Myometrial cell (primary cell): ENCODE measurements around the gene CLDND1. TPM values are rescaled to one million over a fixed set of nuclear protein-coding genes. Genes with fewer than 3 reads are reported as not detected.

Source experiments
- total RNA-seq: library from RNA; depleted of rRNA; stranded (reverse); fragments of >200 nt; gene quantifications from 2 replicates; pipeline ENCODE4 v1.2.3, GENCODE V29; 2015

CLDND1 gene
- 51.6 and 113 TPM in 2 replicates for total RNA-seq

DNA sequence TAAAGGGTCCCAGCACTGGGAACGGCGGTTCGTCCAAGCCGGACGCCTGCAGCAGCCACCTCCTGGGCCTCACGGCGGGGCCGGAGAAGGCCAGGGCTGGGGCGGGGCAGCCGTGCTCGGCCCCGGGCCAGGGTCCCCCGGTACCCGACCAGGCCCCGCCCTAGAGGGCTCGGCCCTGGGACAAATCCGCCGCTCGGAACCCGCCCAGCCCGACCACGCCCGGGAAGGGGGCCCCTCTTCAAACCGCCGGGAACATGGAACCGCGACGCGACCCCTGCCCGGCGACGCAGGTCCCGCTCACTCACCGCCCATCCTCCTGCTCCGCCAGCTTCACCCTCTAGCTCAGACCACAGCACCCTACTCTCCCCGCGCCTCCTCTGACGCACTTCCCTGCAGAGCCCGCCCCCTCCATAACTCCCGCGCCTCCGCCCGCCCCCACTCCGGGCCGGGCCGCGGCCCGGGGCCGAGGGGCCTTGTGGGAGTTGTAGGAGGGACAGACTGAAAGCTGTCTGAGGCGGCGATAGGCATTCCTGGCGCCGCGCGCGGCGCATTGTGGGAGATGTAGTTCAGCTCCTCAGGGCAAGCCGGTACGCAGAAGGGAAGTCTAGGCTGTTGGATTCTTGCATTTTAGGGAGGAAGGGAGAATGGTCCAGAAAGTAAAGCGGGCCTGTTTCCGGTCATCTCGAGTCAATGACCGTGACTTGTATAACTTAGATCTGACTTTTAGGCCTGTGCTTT, at the start of gene CLDND1:
Gene CLDND1, minus strand, starts transcription at position 359 of the 738 bp plus-strand sequence. CDS start 1,478 bp downstream, outside the sequence.

DNA sequence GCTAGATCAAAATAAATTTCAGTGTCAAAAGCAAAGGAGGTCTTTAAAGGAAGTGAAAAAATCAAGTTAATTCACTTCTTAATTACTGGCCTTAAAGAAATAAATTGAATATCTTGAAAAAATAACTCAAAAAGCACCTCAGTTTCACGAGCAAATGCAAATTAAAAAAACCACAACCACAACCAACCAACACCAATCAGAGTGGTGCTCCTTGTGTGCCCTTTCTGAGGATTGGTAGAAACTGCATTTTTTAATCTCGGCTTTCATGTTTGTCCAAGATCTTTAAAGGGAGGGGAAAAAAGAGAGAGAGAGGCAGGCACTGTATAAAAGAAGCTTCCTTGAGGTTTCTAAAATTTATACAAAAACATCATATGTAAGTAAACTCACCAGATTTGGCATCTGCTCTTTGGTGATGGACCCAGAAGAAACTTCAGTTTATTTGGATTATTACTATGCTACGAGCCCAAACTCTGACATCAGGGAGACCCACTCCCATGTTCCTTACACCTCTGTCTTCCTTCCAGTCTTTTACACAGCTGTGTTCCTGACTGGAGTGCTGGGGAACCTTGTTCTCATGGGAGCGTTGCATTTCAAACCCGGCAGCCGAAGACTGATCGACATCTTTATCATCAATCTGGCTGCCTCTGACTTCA, 9.0 kb upstream of the CLDND1 start, which contains the start of gene GPR15:
Gene GPR15, plus strand, starts transcription at position 357 of the 653 bp plus-strand sequence. Its CDS starts 56 bp downstream, at position 413.

DNA sequence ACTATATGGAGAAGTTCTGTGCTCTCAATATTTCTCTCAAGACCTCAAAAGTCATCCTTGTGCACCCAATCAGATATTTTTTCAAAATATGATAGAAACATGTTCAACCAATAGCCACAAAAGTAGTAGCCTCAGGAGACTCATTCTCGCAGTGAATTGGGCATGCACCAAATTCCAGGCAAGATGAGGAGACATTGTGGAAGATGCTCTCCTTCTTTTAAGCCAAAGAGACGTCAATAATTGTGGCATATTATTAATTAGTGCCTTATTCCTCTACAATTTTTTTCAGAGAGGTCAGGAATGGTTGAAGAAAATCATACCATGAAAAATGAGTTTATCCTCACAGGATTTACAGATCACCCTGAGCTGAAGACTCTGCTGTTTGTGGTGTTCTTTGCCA, 25.3 kb downstream of the CLDND1 start, which contains the start of gene OR5K2:
Gene OR5K2, plus strand, starts transcription at position 301 of the 400 bp plus-strand sequence. Its CDS starts 0 bp downstream, at position 301.

Other genes starting within 250 kb of the CLDND1 start
- not detected in 2 replicates for gene OR5H2, start 240.4 kb downstream of the CLDND1 start, total RNA-seq
- gene OR5K4, start 169.0 kb downstream of the CLDND1 start, total RNA-seq, result not detected in 2 replicates
- not detected in 2 replicates for gene OR5K3, start 132.2 kb downstream of the CLDND1 start, total RNA-seq
- gene OR5K1, start 59.7 kb downstream of the CLDND1 start, total RNA-seq, result not detected in 2 replicates
- not detected in 2 replicates for gene OR5K2, start 25.2 kb downstream of the CLDND1 start, total RNA-seq
- gene GPR15, start 9.1 kb upstream of the CLDND1 start, total RNA-seq, result not detected in 2 replicates
- gene CPOX, start 70.7 kb upstream of the CLDND1 start, total RNA-seq, result 23.4 and 27.6 TPM in 2 replicates
- 0.58 and 1.2 TPM in 2 replicates for gene ST3GAL6, start 240.4 kb upstream of the CLDND1 start, total RNA-seq